AG04449 (cell line): ENCODE measurements around the gene HTD2.
"Not testable (repeated sequence)": the region's sequence is repeated elsewhere in the genome, so short reads cannot be mapped to it uniquely, and the experiment has no call there.

Source experiments
- CTCF ChIA-PET: fragments of 350-600 bp; formaldehyde crosslinking; extraction: SDS; loops from one replicate; lab custom pipeline; 2021; ENCODE audit warnings: antibody characterized with exemption; lab: Yijun Ruan, JAX
- POLR2A ChIA-PET: fragments of 400-600, 350-600 bp; formaldehyde crosslinking; extraction: SDS; loops from one replicate; lab custom pipeline; 2020; ENCODE audit warnings: antibody characterized with exemption, inconsistent platforms; lab: Yijun Ruan, JAX
- DNase-seq: peaks from one replicate; pipeline ENCODE4 v3.0.0-alpha.2; 2010; ENCODE audit warnings: low read depth, low spot score
- H3K4me3 ChIP-seq: 2 replicates; pipeline ENCODE4 v1.5.1; 2011; ENCODE audit warnings: low read depth, mild to moderate bottlenecking, control low read depth, low read length
- TF ChIP-seq, protein P1 (sequence below): IDR thresholded peaks from one replicate; pipeline ENCODE4 v1.5.1; 2011; ENCODE audit warnings: mild to moderate bottlenecking, moderate library complexity, low read length, control low read depth, inconsistent platforms; ENCODE audit not compliant: insufficient read depth; ENCODE audit errors: missing control alignments

HTD2 gene

DNA sequence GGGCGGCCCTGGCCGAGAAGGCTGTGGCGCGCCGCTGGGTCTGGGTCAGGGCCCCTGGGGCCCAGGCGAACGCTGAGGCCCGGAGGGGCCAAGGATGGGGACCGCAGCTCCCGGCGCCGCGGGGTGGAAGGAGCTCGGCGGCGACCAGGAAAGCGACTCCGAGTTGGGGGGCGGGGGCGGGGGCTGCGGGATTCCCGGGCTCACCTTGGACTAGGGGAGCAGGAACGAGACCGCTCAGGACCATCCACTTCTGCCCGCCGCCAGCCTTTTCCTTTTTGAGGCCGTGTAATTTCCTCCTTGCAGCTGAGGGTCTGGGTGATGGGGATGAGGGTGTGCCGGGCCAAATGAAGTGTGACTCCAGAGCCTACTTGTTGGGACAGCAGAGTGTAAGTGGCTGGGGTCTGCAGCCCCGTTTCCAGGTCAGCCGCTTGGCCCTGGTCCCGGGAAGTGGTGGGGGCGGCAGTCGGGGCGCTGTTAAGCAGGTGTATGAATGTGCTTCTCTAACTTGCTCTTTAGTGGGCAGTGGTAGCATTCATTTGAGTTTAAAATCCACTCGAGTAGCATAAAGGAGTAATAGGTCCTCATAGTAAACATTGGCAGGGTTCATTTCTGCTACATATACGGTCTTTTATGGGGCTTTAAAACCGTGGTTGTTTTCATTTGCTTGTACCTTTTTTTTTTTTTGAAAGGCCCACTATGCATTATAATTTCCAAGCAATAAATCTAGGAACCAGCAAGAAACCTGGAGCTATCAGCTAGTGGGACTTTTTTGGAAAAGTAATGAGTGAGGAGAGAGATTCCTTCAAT lies 27.1 kb downstream of the HTD2 start:
- ChIA-PET POLR2A (interaction anchor here (0.6 kb wide), 1 partner anchor 48 kb away, joined by 3 read pairs; no protein-coding TSS in a partner anchor), CTCF (interaction anchor here (1.2 to 6.4 kb wide), 8 partner anchors 12 to 189 kb away, joined by 4 to 38 read pairs (median 4); partner anchors contain the start of genes HTD2, KCTD6 and RPP14)
- no peak for DNase-seq
- TF ChIP-seq, protein P1, sequence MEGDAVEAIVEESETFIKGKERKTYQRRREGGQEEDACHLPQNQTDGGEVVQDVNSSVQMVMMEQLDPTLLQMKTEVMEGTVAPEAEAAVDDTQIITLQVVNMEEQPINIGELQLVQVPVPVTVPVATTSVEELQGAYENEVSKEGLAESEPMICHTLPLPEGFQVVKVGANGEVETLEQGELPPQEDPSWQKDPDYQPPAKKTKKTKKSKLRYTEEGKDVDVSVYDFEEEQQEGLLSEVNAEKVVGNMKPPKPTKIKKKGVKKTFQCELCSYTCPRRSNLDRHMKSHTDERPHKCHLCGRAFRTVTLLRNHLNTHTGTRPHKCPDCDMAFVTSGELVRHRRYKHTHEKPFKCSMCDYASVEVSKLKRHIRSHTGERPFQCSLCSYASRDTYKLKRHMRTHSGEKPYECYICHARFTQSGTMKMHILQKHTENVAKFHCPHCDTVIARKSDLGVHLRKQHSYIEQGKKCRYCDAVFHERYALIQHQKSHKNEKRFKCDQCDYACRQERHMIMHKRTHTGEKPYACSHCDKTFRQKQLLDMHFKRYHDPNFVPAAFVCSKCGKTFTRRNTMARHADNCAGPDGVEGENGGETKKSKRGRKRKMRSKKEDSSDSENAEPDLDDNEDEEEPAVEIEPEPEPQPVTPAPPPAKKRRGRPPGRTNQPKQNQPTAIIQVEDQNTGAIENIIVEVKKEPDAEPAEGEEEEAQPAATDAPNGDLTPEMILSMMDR, result no peak
- H3K4me3 ChIP-seq, result peak overlapping the region; percentile 75

DNA sequence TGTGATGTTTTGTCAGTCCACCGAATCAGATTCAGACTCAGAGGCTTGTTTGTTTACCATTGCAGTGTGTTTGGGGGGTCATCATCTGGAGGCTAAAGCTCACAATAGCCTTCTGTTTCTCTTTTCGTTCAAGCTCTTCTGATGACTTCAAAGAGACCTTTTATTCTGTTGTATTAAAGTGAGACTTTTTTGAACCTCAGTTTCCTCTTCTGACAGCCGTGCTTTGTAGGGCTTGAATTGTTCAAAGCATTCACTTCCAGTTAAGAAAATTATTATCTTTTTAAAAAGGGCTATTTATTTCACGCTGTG lies 27.6 kb downstream of the HTD2 start:
- ChIA-PET CTCF (interaction anchor here (1.2 to 6.4 kb wide), 7 partner anchors 12 to 189 kb away, joined by 4 to 38 read pairs (median 4); partner anchors contain the start of genes HTD2, KCTD6 and RPP14), POLR2A (no interaction called here)
- TF ChIP-seq, protein P1, result no peak
- peak overlapping the region; percentile 75 for H3K4me3 ChIP-seq
- no peak for DNase-seq

DNA sequence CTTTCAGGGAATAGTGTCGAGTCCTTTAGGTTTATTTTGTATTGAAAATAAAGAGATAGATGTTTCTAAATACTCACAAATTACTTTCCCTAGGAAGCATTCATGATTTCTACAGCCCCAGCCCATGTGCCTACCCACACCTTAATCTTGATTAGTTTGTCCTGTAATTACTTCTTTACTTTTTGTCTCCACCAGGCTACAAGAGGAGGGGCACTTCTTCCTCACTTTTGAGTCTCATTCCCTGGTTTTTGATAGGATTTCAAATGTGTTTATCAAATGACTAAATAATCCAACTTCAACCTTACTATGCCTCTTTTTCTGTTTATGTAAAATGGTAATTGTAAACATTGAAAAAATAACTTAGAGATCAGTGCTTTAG lies 28.2 kb downstream of the HTD2 start:
- TF ChIP-seq, protein P1, result no peak
- H3K4me3 ChIP-seq, result peak overlapping the region; percentile 75
- ChIA-PET POLR2A (interaction anchor here (0.6 to 1.2 kb wide), 2 partner anchors 50 to 75 kb away, joined by 4 to 5 read pairs; no protein-coding TSS in a partner anchor), CTCF (interaction anchor here (1.2 to 6.4 kb wide), 8 partner anchors 14 to 188 kb away, joined by 3 to 38 read pairs (median 6); partner anchors contain the start of genes HTD2, KCTD6 and RPP14)
- no peak for DNase-seq

DNA sequence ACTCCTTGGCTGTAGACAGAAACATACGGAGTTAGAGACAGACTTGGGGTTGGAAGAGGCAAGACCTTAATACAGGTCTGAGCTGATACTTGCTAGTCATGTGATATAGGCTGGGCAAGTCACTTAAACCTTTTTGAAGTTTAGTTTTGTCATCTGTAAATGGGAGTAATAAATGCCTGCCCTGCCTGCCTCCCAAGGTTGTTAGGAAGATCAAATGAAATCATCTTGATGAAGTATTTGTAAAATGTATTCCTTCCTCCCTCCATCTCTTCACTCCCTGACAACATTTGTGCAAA lies 29.3 kb downstream of the HTD2 start:
- CTCF ChIA-PET, result interaction anchor here (0.8 to 2.5 kb wide), 12 partner anchors 9 to 198 kb away, joined by 3 to 14 read pairs (median 4); partner anchors contain the start of genes HTD2 and RPP14
- peak overlapping the region; percentile 32 for H3K4me3 ChIP-seq
- POLR2A ChIA-PET, result interaction anchor here (0.7 to 1.2 kb wide), 4 partner anchors 29 to 128 kb away, joined by 3 to 4 read pairs (median 4); partner anchors contain the start of genes HTD2 and RPP14
- TF ChIP-seq, protein P1, result no peak
- DNase-seq, result no peak

DNA sequence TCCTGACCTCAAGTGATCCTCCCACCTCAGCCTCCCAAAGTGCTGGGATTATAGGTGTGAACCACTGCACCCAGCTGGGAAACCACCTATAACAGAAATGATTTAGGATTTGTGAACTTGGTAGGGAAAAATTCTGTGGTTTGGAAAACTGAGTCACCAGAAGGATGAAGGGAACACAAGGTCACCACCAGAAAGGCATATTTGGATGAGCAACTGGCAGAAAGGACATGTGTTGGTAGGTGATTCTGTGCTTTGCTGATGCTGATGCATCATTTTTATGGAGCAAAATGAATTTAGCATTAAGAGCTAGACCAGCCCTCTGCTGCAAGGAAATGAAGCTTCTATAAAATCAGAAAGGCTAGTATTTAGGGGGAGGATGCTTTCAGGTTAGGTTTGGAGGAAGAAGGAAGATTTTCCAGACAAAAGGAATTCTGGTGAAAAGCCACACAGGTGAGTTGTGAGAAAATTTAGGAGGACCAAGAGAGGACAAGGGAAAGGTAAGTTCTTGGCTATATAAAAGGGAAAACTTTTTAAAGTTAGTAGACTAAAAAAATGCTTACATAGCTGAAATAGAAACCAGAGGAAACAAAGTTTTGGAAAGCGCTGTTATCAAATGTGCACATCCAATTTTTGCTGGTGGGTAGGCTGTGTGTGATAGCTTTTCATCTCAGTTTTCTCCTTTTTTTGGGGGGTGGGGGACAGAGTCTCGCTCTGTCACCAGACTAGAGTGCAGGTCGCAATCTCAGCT lies 30.0 kb downstream of the HTD2 start:
- TF ChIP-seq, protein P1, result no peak

DNA sequence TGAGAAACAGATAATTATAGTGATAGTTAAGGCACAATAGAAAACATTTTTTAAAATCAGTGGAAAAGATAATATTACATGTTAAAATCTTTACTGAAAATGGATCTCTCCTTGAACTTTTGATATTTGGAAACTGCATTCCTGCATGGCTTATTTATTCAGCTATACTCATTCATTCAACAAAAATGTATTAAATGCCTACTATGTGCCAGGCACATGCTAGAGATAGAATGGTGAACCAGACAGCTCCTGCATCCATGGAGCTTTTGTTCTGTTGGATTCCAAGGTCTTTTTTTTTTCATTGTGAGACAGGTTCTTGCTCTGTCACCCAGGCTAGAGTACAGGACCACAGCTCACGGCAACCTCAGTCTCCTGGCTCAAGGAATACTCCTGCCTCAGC lies 30.9 kb downstream of the HTD2 start:
- no peak for DNase-seq
- CTCF ChIA-PET, result interaction anchor here (0.8 to 2.5 kb wide), 7 partner anchors 10 to 78 kb away, joined by 3 to 14 read pairs (median 4); no protein-coding TSS in a partner anchor
- H3K4me3 ChIP-seq, result no peak overlapping the region
- TF ChIP-seq, protein P1, result no peak
- POLR2A ChIA-PET, result no interaction called here

More for the DNA sequence above, 30.0 kb downstream of the HTD2 start:
- ChIA-PET CTCF (interaction anchor here (0.8 to 2.5 kb wide), 13 partner anchors 8 to 197 kb away, joined by 3 to 14 read pairs (median 4); partner anchors contain the start of genes HTD2 and RPP14), POLR2A (interaction anchor here (0.8 to 1.1 kb wide), 2 partner anchors 30 to 127 kb away, joined by 3 to 4 read pairs; partner anchors contain the start of genes HTD2 and RPP14)
- peak; percentile 51 for DNase-seq
- H3K4me3 ChIP-seq, result no peak overlapping the region

DNA sequence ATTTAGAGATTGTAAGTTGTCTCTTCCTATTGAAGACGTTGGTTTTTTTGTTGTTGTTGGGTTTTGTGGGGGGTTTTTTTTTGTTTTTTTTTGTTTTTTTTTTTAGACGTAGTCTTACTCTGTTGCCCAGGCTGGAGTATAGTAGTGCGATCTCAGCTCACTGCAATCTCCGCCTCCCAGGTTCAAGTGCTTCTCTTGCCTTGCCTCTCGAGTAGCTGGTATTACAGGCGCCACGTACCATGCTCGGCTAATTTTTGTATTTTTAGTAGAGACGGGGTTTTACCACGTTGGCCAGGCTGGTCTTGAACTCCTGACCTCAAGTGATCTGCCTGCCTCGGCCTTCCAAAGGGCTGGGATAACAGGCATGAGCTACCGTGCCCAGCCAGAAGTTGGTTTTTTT lies 32.8 kb downstream of the HTD2 start:
- not testable (repeated sequence) for H3K4me3 ChIP-seq, DNase-seq
- CTCF ChIA-PET, result interaction anchor here (0.7 to 1.9 kb wide), 3 partner anchors 11 to 192 kb away, joined by 3 to 5 read pairs (median 3); no protein-coding TSS in a partner anchor
- POLR2A ChIA-PET, result interaction anchor here (1.1 kb wide), 1 partner anchor 11 kb away, joined by 4 read pairs; no protein-coding TSS in a partner anchor
